Esophagus muscularis mucosa (tissue), 4 donors: ENCODE measurements around the gene GPC5. TPM values are rescaled to one million over a fixed set of nuclear protein-coding genes. Genes with fewer than 3 reads are reported as not detected.

Source experiments
- DNase-seq: peaks from one replicate; pipeline ENCODE4 v3.0.0-alpha.2; 2017; ENCODE audit errors: extremely low spot score
- H3K27ac ChIP-seq, 4 donors: fragments of 200-600 bp; sonication (generic); replicated peaks in 1 of 4; 1 replicate in 3 of 4; 2 replicates in 1 of 4; pipeline ENCODE4 v1.5.1; 2016 to 2019; ENCODE audit warnings: mild to moderate bottlenecking in 1 of 4
- H3K27me3 ChIP-seq, 4 donors: fragments of 200-600 bp; sonication (generic); one replicate each; pipeline versions ENCODE4 v1.5.1 to v1.6.0; 2016 to 2019
- H3K36me3 ChIP-seq, 4 donors: fragments of 200-600 bp; sonication (generic); one replicate each; pipeline ENCODE4 v1.5.1; 2016 to 2019
- H3K4me1 ChIP-seq, 4 donors: fragments of 200-600 bp; sonication (generic); one replicate each; pipeline ENCODE4 v1.5.1; 2016 to 2019
- H3K4me3 ChIP-seq, 4 donors: fragments of 200-600 bp; sonication (generic); 1 replicate in 2 of 4; 2 replicates in 2 of 4; pipeline ENCODE4 v1.5.1; 2016 to 2019; ENCODE audit warnings: mild to moderate bottlenecking in 4 of 4, moderate library complexity in 1 of 4
- H3K9me3 ChIP-seq, 4 donors: fragments of 200-600 bp; sonication (generic); 1 replicate in 3 of 4; 2 replicates in 1 of 4; pipeline ENCODE4 v1.5.1; 2016 to 2019
- CTCF ChIP-seq, 3 experiments: fragments of 200-600 bp in 2 of 3; fragments of 450-650 bp in 1 of 3; sonication (generic) in 2 of 3; IDR thresholded peaks; one replicate each; pipeline ENCODE4 v1.5.1; 2017 to 2019; ENCODE audit warnings: antibody characterized with exemption in 3 of 3, mild to moderate bottlenecking in 2 of 3, moderate library complexity in 1 of 3
- EP300 ChIP-seq: sonication (generic); formaldehyde crosslinking; IDR thresholded peaks from one replicate; pipeline ENCODE4 v1.6.1; 2017; ENCODE audit warnings: antibody characterized with exemption
- POLR2A ChIP-seq: fragments of 450-650 bp; IDR thresholded peaks from one replicate; pipeline ENCODE4 v1.6.1; 2017; ENCODE audit warnings: antibody characterized with exemption, moderate library complexity, mild to moderate bottlenecking, low read depth
- POLR2AphosphoS5 ChIP-seq, 2 donors: sonication (generic); formaldehyde crosslinking; IDR thresholded peaks; one replicate each; pipeline ENCODE4 v1.6.1; 2017; ENCODE audit warnings: antibody characterized with exemption in 2 of 2
- WGBS: methylation state at CpG from one replicate; pipeline ENCODE4 v1.1.5; 2018; 5-methylcytosine and 5-hydroxymethylcytosine counted together
- intact Hi-C: fragments of 100-400 bp; cut with DNase I; formaldehyde crosslinking; loops from one replicate; pipeline ENCODE4 v1.15.1; 2023
- total RNA-seq, 4 donors: library from RNA; depleted of rRNA; stranded (reverse); fragments of >200 nt; gene quantifications; one replicate each; pipeline versions ENCODE4 v1.1.0 to v1.2.1, GENCODE V29; 2016

GPC5 gene
- total RNA-seq, 4 donors from 2014 or later = 0.13 to 0.42 (median 0.33) TPM; not detected in 1

- TF ChIP-seq EP300 (no peak), POLR2A (no peak), CTCF (IDR thresholded peaks at IDR 0.05) (no peak), POLR2AphosphoS5 (IDR thresholded peaks at IDR 0.05) (no peak)
- Histone ChIP-seq H3K9me3 (no peaks in the 10 kb centered on the region), H3K27ac (no peak overlapping the region), H3K27me3 (no peaks in the 10 kb centered on the region), H3K4me3 (no peak overlapping the region), H3K4me1 (no peaks in the 10 kb centered on the region), H3K36me3 (no peaks in the 10 kb centered on the region)
- DNase-seq = no peak
- intact Hi-C loops = no loop called here
- WGBS = 38% methylated on average over 3 of the region's 3 CpGs
Observed at GRCh38 chr13:91745967-91746366, 347.5 kb downstream of the GPC5 start.

- DNase-seq = no peak
- Histone ChIP-seq H3K4me3 (no peak overlapping the region), H3K27me3 (no peaks in the 10 kb centered on the region), H3K27ac (no peak overlapping the region), H3K4me1 (no peaks in the 10 kb centered on the region), H3K9me3 (no peaks in the 10 kb centered on the region), H3K36me3 (no peaks in the 10 kb centered on the region)
- no peak for TF ChIP-seq POLR2A
- no peak for TF ChIP-seq EP300
- no peak for TF ChIP-seq POLR2AphosphoS5 (IDR thresholded peaks at IDR 0.05)
- TF ChIP-seq CTCF (IDR thresholded peaks at IDR 0.05) = no peak
- 42% methylated on average over 2 of the region's 2 CpGs for WGBS
- intact Hi-C loops = no loop called here
Observed at GRCh38 chr13:91747186-91747585, 348.8 kb downstream of the GPC5 start.

GRCh38 chr13:91748416-91749089 is 350.1 kb downstream of the GPC5 start:
- no peaks in the 10 kb centered on the region for H3K36me3 ChIP-seq
- no peaks in the 10 kb centered on the region for H3K4me1 ChIP-seq
- TF ChIP-seq POLR2AphosphoS5 (IDR thresholded peaks at IDR 0.05) (no peak), CTCF (IDR thresholded peaks at IDR 0.05) (no peak), POLR2A (no peak), EP300 (no peak)
- intact Hi-C loops = no loop called here
- no peaks in the 10 kb centered on the region for H3K27me3 ChIP-seq
- H3K4me3 ChIP-seq = no peak overlapping the region
- no peak overlapping the region for H3K27ac ChIP-seq
- no peaks in the 10 kb centered on the region for H3K9me3 ChIP-seq
- no peak for DNase-seq
- over 99% methylated on average over 4 of the region's 4 CpGs for WGBS

GRCh38 chr13:91758724-91759123 is 360.3 kb downstream of the GPC5 start:
- Histone ChIP-seq H3K27ac (no peak overlapping the region), H3K4me1 (no peaks in the 10 kb centered on the region), H3K9me3 (no peaks in the 10 kb centered on the region), H3K27me3 (no peaks in the 10 kb centered on the region), H3K4me3 (no peak overlapping the region), H3K36me3 (no peaks in the 10 kb centered on the region)
- DNase-seq = no peak
- 93% methylated on average over 1 of the region's 1 CpG for WGBS
- no peak for TF ChIP-seq CTCF (IDR thresholded peaks at IDR 0.05)
- intact Hi-C loops = no loop called here

- intact Hi-C loops = no loop called here
- H3K9me3 ChIP-seq = no peaks in the 10 kb centered on the region
- no peaks in the 10 kb centered on the region for H3K36me3 ChIP-seq
Observed at GRCh38 chr13:91762957-91763356, 364.5 kb downstream of the GPC5 start.

More at GRCh38 chr13:91762957-91763356, 364.5 kb downstream of the GPC5 start:
- DNase-seq = no peak
- Histone ChIP-seq H3K4me3 (no peak overlapping the region), H3K27me3 (no peaks in the 10 kb centered on the region), H3K27ac (no peak overlapping the region), H3K4me1 (no peaks in the 10 kb centered on the region)
- WGBS = 92% methylated on average over 4 of the region's 4 CpGs
- TF ChIP-seq POLR2A (no peak), POLR2AphosphoS5 (IDR thresholded peaks at IDR 0.05) (no peak), EP300 (no peak), CTCF (IDR thresholded peaks at IDR 0.05) (no peak)
